H54 (cell line): ENCODE data around the gene C2orf69.

Experiments
- DNase-seq: peaks from one replicate; pipeline ENCODE4 v3.0.0; 2011; ENCODE audit warnings: low spot score, mixed read lengths; ENCODE audit not compliant: insufficient read length
- FAIRE-seq: peaks from 3 replicates; lab custom pipeline; 2011; peaks lifted over from hg19 to GRCh38; lab: Jason Lieb, UNC
- POLR2A ChIP-seq: IDR thresholded peaks from 2 replicates; pipeline ENCODE4 v1.6.1; 2011; ENCODE audit warnings: low read depth, mild to moderate bottlenecking, low read length

The C2orf69 gene

GRCh38 chr2:199932312-199932855 lies 21.3 kb downstream of the C2orf69 start:
- DNase-seq (no peak), FAIRE-seq (peak; percentile 11)
- TF ChIP-seq POLR2A: no peak

GRCh38 chr2:199933466-199933865 lies 22.4 kb downstream of the C2orf69 start:
- no peak for TF ChIP-seq POLR2A
- DNase-seq: no peak
- no peak for FAIRE-seq

- DNase-seq: no peak
- no peak for TF ChIP-seq POLR2A
- peak; percentile 67 for FAIRE-seq
Measured at GRCh38 chr2:199936554-199936953, 25.5 kb downstream of the C2orf69 start.

GRCh38 chr2:199940373-199940772 lies 29.3 kb downstream of the C2orf69 start:
- no peak for TF ChIP-seq POLR2A
- FAIRE-seq: peak; percentile 69
- no peak for DNase-seq

- TF ChIP-seq POLR2A: no peak
- FAIRE-seq (no peak), DNase-seq (no peak)
Measured at GRCh38 chr2:199943373-199943772, 32.3 kb downstream of the C2orf69 start.

GRCh38 chr2:199946196-199946595 lies 35.1 kb downstream of the C2orf69 start:
- FAIRE-seq (no peak), DNase-seq (no peak)
- TF ChIP-seq POLR2A: no peak

GRCh38 chr2:199946836-199947235 lies 35.7 kb downstream of the C2orf69 start:
- FAIRE-seq (no peak), DNase-seq (no peak)
- TF ChIP-seq POLR2A: no peak

GRCh38 chr2:199950396-199950795 lies 39.3 kb downstream of the C2orf69 start:
- no peak for DNase-seq
- peak; percentile 23 for FAIRE-seq
- no peak for TF ChIP-seq POLR2A

- no peak for DNase-seq
- TF ChIP-seq POLR2A: no peak
- FAIRE-seq: no peak
Measured at GRCh38 chr2:199951023-199951422, 39.9 kb downstream of the C2orf69 start.

- no peak for FAIRE-seq
- DNase-seq: peak; percentile 44
Measured at GRCh38 chr2:199955007-199955338, 43.9 kb downstream of the C2orf69 start.

GRCh38 chr2:199955339-199956061 lies 44.4 kb downstream of the C2orf69 start, which contains the start of the genes MAIP1 and TYW5:
Gene MAIP1, plus strand, starts transcription at chr2:199955582. Its CDS starts 217 bp downstream, at chr2:199955799.
Gene TYW5, minus strand, starts transcription at chr2:199955491. Its CDS starts 21 bp downstream, at chr2:199955470.
- FAIRE-seq (peak; percentile 43), DNase-seq (peak; percentile 67)
- TF ChIP-seq POLR2A: peak; percentile 78

More at GRCh38 chr2:199955007-199955338, 43.9 kb downstream of the C2orf69 start:
- TF ChIP-seq POLR2A: no peak

- no peak for DNase-seq
- peak; percentile 41 for FAIRE-seq
- no peak for TF ChIP-seq POLR2A
Measured at GRCh38 chr2:199956062-199956380, 44.9 kb downstream of the C2orf69 start.

GRCh38 chr2:199958014-199958413 lies 46.9 kb downstream of the C2orf69 start:
- no peak for DNase-seq
- TF ChIP-seq POLR2A: no peak
- no peak for FAIRE-seq

- TF ChIP-seq POLR2A: no peak
- FAIRE-seq (no peak), DNase-seq (no peak)
Measured at GRCh38 chr2:199962203-199962602, 51.1 kb downstream of the C2orf69 start.

- no peak for DNase-seq
- peak; percentile 11 for FAIRE-seq
- TF ChIP-seq POLR2A: no peak
Measured at GRCh38 chr2:199966405-199966804, 55.3 kb downstream of the C2orf69 start.
